Endometrial microvascular endothelial cells (primary cell): Measurements from ENCODE around the gene ADGRB3. TPM values are rescaled to one million over a fixed set of nuclear protein-coding genes. Genes with fewer than 3 reads are reported as not detected.

Experiments
- in situ Hi-C: cut with HindIII; loops from 2 replicates; pipeline ENCODE4 v1.10.0; 2017; ENCODE audit warnings: low sequenced_read_pairs, low pct_unique_long_range_greater_than_20kb; ENCODE audit errors: inconsistent ontology term
- total RNA-seq: library from RNA; depleted of rRNA; stranded (reverse); fragments of >200 nt; gene quantifications from one replicate; pipeline ENCODE4 v1.2.3, GENCODE V29; 2015; ENCODE audit errors: inconsistent ontology term

Gene ADGRB3
- total RNA-seq, 1 donor from 2014 or later: not detected

DNA sequence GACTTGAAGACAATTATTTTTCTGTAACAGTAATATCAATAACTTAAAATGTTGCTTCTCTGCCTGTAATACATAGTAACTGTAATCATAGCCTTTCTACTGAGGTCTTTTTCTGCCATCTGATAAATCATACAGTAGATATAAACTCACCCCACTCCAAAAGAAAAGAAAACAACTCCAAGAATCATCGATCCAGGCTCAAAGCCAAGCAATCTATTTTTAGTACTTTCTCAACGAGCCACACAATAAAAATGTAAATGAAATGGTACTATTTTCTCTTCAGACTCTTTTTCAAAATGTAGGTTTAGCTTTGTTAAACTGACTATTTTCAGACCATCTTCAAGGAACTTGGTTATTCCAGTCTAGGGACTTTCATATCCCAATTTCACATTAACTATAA is 493.3 kb downstream of the ADGRB3 start:
- in situ Hi-C loops: no loop called here

- in situ Hi-C loops: no loop called here
These were observed 494.0 kb downstream of the ADGRB3 start for GRCh38 chr6:69129046-69129445.

GRCh38 chr6:69135927-69136326 is 500.8 kb downstream of the ADGRB3 start:
- in situ Hi-C loops: no loop called here

DNA sequence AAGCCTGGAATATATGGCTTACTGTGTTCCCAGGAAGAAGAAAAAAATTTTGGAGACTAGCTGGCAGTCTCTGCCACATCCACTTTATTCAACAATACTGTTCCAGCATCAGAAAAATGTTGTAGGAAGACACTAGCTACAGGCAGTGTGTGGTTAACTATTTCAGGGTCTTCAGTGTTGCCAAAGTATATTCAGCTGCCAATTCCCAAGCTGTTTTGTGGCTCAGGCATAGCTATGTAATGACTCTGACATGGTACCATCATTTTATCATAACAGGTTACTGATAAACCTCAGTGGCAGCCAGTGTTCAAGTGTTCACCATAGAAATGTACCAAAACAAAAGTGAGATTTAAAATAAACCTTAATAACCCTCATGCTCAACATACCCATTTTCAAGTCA is 503.1 kb downstream of the ADGRB3 start:
- in situ Hi-C loops: no loop called here

GRCh38 chr6:69138893-69139494 is 503.9 kb downstream of the ADGRB3 start:
- in situ Hi-C loops: no loop called here

DNA sequence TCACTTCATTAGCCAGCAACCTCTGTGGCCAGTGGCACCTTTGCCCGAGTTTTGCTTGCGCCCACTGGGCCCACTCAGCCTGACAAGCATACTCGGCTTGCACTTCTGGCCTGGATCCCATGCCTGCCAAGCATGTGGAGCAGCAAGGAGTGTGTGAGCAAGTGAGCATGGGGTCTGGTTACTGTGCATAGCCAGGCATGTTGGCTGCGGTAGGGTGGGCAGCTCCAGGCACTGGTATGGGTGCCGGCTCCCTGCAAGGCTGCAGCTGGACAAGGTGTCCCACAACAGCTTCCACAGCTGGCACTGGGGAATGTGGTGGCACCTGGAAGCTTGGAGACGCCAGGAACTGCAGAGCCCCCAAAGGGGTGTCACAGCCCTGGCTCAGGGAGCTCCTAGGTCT is 510.0 kb downstream of the ADGRB3 start:
- in situ Hi-C loops: no loop called here

- in situ Hi-C loops: no loop called here
These were observed 511.3 kb downstream of the ADGRB3 start for GRCh38 chr6:69146385-69146784.

DNA sequence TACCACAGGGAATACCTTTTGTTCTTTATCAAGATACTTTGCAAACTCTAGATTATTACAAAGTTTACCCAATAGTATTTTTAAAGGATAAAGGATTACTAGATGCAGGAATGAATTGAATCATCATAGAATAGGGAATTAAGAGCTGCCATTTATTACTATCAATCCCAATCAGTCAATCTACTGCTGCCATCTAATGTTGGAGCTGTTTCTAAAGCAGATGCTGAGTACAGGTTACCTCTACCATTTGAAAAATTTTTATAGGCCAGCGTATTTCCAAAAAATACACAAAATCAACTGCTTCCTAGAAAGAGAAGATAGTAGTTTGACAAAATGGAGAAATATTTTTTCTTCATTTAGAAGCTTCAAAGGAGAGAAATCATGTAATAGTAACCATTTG is 520.4 kb downstream of the ADGRB3 start:
- in situ Hi-C loops: no loop called here

- in situ Hi-C loops: no loop called here
These were observed 527.7 kb downstream of the ADGRB3 start for GRCh38 chr6:69162811-69163210.

- in situ Hi-C loops: no loop called here
These were observed 529.6 kb downstream of the ADGRB3 start for GRCh38 chr6:69164564-69165229.

DNA sequence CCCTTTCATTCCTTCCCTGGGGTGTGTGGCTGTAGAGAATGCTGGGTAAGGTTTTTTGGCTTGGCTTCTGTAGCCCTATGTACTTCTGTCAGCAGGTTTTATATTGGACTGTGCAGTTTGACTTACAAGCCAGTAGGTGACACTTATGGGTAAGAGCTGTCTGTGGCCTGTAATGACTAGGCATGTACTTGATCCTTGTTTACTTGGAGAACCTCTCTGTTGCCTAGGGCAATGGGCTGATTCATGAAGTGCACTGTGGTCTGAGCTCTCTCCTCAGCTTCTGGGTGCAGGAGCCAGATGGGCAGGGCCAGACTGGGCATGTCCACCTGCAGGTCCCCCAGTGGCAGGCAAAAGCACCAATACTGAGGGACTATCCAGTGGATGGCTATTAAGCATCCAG is 544.6 kb downstream of the ADGRB3 start:
- in situ Hi-C loops: no loop called here

DNA sequence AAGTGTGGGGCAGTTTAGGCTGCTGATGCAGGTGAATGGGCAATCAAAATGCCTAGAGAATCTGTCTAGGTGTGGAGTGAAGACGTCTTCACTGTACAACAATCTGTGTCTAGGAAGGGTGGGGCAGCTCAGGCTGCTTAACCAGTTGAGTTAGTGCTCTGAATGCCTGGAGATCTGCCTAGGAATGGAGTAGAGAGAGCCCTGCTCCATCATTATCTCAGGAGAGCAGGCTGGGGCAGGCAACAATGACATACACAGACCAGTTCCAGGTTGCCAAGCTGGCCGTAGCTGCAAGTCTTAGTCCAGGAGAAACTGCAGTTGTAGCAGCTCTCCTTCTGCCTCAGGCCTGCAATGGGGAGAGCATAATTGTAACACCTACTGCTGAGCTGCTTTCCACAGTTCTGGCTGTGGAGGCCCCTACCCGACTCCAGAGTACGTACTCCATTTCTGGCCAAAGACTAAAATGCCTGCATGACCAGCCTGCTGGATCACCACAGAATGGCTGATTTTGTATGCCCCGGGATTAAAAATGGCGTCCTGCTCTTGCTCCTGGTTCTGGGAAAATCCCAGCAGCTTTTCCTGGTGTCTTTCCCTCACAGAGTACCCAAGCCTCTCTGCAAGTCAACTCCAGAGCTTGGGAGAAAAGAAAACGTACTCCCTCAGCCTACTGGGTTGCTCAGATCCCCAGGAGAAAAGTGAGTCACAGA is 545.4 kb downstream of the ADGRB3 start:
- in situ Hi-C loops: no loop called here

- in situ Hi-C loops: no loop called here
These were observed 546.9 kb downstream of the ADGRB3 start for GRCh38 chr6:69181964-69182363.

GRCh38 chr6:69185276-69185675 is 550.2 kb downstream of the ADGRB3 start:
- in situ Hi-C loops: no loop called here

- in situ Hi-C loops: no loop called here
These were observed 567.7 kb downstream of the ADGRB3 start for GRCh38 chr6:69202768-69203167.

DNA sequence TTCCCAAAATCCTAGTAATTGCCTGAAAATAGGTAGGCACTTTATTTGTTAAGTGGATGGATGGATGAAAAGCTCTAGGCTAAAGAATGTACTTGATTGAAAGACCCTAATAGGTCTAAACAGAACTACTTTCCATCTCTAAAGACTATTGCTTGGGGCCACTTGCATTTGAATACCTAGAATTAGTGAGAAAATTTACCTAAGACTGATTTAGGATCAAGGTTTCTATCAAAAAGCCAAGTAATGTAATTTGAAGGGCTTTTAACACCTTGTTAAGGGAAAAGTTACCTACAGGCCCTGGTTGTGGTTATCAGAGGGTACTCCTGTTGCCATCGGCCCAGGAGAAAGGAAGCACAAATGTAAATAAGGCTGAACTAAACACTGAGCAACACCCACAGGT is 581.0 kb downstream of the ADGRB3 start:
- in situ Hi-C loops: no loop called here

GRCh38 chr6:69217343-69217742 is 582.3 kb downstream of the ADGRB3 start:
- in situ Hi-C loops: no loop called here

- in situ Hi-C loops: no loop called here
These were observed 585.3 kb downstream of the ADGRB3 start for GRCh38 chr6:69220375-69220774.

DNA sequence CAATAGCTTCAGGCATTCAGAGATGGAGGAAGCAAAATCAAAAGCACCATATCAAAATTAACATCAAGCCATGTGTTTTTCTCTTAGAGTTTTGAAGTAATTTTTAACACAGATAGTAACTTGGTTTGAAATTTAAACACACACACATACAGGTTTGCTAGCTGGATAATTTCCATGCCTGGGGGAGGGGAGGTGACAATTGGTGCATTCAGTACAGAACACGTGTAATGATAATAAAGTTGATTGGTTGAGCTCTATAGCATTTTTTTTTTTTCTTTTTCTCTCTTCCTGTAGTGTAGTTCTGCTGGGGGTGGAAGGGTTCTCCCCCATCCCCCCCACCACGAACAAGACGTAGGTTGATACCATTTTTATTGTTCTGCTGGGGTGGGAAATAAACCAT is 596.9 kb downstream of the ADGRB3 start:
- in situ Hi-C loops: no loop called here

- in situ Hi-C loops: no loop called here
These were observed 597.4 kb downstream of the ADGRB3 start for GRCh38 chr6:69232496-69232895.
